Stimulated activated CD8-positive, alpha-beta memory T cell treated with anti-CD3 and anti-CD28 coated beads, Interleukin-12 subunit alpha, Interleukin-12 subunit beta, amount 100 ng/mL, for 24 hours (primary cell): Measurements from ENCODE around the gene WDR5.

Experiments
- DNase-seq: peaks from one replicate; pipeline ENCODE4 v3.0.0-alpha.2; 2020; ENCODE audit errors: extremely low read depth

The WDR5 gene

GRCh38 chr9:134131471-134132207, 4.2 kb upstream of the WDR5 start:
- DNase-seq, result no peak

DNA sequence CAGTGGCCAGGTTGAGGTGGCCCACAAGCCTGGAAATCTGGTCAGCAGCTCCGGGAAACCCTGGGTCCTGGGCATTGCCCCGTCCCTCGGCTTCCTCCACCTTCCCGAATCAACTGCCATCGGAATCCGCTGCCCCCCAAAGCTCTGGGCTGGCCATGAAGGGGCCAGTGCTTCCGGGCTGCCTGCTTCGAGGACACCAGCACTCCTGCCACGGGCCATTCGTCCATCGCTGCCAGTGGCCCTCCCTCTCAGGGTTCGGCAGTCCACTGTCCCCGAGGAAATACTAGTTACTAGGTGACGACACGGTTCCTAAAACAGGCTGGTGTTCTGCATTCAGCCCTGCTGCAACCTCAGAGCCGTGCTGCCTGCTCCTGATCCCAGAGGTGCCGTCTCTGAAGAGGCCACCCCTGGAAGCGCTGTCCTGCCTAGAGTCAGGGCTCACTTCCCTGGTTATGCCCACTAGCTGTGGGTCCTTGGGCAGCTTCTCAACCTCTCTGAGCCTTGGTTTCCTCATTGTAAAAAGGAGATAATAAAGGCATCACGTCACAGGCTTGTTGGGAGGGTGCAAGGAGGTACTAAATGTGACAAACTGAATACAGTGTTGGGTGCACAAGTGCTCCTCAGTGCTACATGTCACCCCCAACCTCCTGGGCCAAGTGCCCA, 3.5 kb upstream of the WDR5 start:
- DNase-seq, result no peak

DNA sequence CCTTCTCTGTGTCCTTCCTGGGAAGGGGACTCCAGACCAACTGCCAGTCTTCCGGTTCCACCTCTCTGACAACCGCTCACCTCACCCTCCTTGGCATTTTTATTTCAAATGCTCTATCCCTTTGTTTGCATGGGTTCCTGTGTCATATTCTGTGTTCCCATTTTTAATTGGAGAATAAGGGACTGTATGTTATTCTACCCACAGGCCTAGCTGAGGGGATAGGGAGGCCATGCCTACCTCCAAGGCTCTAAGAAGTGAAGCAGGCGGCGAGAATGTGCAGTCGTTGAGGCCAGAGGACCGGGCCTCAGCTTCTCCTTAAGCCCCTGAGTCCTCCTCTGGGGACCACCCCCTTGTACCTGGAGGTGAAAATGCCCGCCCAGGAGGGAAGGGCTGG, 936 bp upstream of the WDR5 start:
- no peak for DNase-seq

GRCh38 chr9:134136118-134136995, 475 bp downstream of the WDR5 start:
- DNase-seq, result no peak

DNA sequence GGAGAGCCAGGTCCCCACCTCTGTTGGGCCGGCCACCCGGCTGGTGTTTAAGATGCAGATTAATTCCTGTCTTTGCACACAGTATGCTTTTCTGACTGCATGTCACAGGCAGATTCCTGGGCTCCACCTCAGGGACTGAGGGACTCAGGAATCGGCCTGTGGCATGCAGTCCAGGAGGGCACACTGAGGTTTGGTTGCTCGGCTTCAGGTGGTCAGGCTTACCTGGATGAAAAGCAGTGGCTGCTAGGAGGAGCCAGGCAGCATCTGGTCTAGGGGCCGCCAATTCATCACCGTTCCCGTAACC, 1.1 kb downstream of the WDR5 start:
- DNase-seq, result no peak

DNA sequence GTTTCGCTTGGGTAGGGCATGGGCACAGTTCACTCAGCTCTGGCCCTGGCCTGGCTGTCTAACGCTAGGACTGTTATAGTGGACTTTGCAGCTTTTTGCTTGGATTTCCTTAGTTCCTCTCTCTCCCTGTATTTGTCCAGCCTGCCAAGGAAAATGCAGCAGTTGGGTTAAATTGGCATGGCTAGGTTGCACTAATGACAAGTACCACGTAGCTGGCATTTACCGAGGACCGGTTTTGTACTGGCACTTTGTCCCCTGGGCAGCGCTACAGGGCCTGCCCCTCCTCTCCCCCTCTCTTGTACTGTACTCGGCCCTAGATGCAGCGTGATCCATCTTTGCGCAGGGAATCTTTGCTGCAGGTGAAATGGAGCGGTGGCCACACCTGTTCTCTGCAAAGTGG, 2.4 kb downstream of the WDR5 start:
- DNase-seq, result no peak

DNA sequence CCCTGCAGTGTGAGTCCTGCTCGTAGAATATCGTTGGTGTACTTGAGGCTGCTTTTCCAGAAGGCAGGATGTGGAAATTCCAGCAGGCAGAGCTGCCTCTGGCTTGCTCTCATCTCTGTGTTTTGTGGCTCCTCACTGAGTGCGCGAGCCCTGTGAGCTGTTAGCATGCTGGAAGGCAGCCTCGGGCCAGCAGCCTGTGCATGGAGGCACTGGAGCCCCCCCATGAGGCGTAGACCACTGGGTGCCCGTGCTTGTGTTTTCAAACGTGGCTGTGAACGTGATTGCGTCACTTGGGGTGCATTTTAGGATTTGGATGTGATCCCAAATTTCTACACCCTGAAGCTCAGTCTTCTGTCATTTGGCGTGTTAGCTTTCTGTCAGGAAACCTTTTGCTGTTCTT, 3.2 kb downstream of the WDR5 start:
- DNase-seq, result no peak

DNA sequence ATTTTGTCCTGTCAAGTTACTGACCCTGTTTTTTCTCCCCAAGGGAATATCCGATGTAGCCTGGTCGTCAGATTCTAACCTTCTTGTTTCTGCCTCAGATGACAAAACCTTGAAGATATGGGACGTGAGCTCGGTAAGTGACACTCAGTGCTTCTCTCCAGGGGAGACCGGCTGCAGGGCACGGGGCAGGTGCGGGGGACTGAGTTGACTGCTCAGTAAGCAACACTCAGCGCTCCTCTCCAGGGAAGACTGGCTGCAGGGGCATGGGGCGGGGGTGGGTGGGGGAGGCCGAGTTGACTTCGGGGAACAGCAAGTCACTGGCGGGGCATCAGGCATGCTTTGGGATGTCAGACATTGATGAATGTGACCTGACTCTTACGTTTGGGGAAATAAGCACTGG, 6.0 kb downstream of the WDR5 start:
- DNase-seq, result no peak

DNA sequence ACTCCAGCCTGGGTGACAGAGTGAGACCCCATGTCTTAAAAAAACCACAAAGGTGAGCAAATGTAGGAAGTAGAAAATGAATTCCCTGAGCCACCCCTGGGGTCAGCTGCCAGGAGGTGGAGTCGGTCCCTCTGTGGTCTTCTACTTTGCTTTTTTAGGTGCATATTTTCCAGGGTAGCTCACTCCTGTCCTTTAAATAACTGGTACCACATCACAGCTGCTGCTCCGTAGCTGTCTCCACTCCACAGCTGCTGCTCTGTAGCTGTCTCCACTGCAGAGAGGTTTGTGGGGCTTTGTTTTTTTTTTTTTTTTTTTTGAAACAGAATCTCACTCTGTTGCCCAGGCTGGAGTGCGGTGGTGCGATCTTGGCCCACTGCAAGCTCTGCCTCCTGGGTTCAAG, 8.9 kb downstream of the WDR5 start:
- no peak for DNase-seq

DNA sequence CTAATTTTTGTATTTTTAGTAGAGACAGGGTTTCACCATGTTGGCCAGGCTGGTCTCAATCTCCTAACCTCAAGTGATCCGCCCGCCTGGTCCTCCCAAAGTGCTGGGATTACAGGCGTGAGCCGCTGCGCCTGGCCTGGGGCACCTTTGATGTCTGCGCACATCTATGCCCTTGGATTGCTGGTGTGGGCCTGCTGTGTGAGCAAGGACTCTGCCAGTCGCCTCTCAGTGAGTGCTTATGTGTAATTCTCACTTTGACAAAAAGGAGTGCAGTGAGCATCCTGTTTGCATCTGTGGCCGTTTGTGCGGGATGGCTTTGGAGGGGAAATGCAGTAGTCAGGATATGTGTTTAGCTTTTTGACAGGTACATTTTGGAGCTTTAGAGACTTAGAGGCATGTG, 9.4 kb downstream of the WDR5 start:
- no peak for DNase-seq

DNA sequence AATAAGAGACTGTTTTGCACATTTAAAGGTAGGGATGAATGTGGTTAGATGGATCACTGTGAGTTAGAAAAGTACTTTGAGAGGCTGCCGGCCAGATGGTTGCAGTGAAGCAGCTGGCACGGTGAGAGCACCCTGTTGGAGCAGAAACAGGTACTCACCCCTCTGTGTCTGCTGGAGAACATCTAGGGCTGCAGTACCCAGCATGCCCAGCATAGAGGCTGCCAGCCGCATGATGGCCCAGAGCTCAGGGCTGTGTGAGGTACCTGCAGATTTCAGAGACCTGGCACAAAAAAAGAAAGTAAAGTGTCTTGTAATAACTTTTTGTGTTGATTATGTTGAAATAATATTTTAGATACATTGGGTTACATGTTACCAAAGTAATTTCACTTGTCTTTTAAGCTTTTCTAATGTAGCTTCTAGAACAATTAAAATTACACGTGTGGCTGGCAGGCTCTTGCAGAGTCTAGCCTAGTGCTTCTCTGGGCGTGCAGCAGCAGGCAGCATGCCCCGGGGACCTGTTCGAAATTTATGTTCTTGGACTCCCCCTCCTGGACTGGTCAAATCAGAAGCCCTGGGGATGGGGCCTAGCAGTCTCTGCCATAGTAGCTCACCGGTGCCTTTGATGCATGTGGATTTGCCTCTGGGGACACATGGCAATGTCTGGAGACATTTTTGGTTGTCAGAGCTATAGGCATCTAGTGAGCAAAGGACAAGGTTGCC, 11.1 kb downstream of the WDR5 start:
- DNase-seq, result no peak

- no peak for DNase-seq
Measured at GRCh38 chr9:134149380-134149779, 13.5 kb downstream of the WDR5 start.

GRCh38 chr9:134150557-134151214, 14.8 kb downstream of the WDR5 start:
- no peak for DNase-seq

DNA sequence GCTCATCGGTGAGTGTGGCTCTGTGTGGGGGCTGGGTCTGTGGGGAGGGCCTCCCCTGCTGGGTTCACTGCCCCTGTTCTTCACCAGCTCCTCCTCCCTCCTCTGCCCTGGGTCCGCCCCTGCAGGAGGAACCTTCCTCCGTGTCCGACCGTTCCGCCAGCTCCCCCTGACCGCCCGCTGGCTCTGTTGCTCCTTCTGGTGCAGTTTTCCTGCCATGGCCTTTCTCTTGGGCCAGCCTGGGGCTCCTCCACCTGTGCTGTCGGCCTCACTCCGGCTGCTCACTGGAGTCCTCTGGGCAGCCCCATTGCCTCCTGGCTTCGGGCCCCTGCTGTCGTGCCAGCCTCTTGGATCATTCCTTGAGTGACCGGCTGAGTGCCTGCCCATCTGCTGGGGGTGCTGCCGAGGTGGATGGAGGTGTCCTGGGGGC, 16.2 kb downstream of the WDR5 start:
- no peak for DNase-seq

GRCh38 chr9:134152488-134152887, 16.6 kb downstream of the WDR5 start:
- no peak for DNase-seq

- DNase-seq, result no peak
Measured at GRCh38 chr9:134153450-134153849, 17.6 kb downstream of the WDR5 start.

DNA sequence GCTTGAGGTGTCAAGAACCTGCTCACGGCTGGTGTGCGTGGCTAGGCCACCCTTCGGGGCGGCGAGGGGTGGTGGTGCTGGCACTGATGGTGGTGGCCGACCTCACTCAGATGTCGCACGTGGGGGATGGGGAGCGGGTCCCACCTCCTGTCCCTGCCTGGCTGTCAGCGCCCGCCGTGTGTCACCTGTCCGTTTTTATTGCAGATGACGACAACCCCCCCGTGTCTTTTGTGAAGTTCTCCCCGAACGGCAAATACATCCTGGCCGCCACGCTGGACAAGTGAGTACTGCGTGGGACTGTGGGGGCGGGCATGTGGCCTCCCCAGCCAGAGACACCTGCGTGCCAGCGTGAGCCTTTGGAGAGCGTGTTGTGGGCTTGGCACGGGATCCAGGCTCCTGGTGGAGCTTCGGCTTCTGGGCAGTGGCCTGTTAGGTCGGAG, 18.4 kb downstream of the WDR5 start:
- DNase-seq, result no peak

DNA sequence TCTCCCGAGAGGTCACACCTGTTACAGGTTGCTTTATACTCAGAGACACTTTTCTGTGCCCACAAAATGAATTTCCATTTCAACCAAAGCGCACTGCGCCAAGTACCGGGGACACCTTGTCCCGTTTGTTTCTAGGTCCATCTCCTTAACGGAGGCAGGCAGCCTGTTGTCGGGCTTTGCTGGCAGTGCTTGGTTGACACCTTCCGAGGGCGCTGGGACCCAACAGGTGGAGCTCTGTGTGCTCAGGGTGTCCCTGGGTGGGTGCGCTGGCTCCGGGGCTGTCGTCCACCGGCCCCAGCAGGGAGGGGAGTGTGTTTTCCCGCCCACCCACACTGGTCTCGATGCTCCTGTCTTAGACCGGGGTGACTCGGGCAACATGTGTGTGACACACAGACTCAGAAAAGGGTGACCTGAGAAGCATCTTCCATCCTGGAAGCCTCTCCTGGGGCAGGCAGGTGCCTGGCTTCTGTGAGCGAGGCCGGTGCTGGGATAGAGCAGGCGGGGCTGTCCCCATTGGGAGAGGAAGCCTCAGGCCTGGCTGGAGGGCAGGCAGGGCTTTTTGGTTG, 20.0 kb downstream of the WDR5 start:
- DNase-seq, result no peak

GRCh38 chr9:134156564-134157377, 20.9 kb downstream of the WDR5 start:
- DNase-seq, result no peak

DNA sequence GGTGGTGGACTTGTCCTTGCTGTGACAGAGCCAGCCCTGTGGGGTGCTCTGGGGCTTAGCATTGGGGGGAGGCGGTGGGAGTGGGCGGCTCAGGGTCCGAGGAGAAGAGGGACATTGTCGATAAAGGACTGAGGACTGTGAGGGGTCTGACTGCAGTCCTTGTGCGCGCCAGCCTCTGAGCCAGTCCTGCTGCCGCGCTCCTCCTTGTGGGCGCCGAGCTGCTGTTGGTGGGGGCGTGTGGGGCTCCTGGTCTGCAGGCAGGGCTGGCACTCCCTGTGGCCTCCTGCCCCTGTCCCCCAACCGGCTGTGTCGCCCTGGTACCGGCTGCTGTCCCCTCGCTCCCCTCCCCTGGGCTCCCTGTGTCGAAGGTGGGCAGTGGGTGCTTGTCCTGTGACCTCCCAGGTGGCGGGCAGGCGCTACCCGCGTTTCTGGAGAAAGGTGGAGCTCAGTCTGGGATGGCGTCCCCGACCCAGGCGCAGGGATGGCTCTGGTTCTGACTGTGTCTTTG, 21.6 kb downstream of the WDR5 start:
- DNase-seq, result no peak
